GM12878 (cell line): ENCODE measurements around the gene DHRS7B. TPM values are rescaled to one million over a fixed set of nuclear protein-coding genes. Genes with fewer than 3 reads are reported as not detected.
"Not testable (repeated sequence)": the region's sequence is repeated elsewhere in the genome, so short reads cannot be mapped to it uniquely, and the experiment has no call there.

Experiments
- ATAC-seq: fragments of 200-7000 bp; cut with Tn5 transposase; 3 replicates; pipeline ENCODE4 v1.9.1; 2020; ENCODE audit warnings: mild to moderate bottlenecking, moderate library complexity
- BruUV-seq: library from RNA; stranded (reverse); fragments of 400-500 nt; replicated peaks from 2 replicates; lab custom pipeline; 2021; lab: Mats Ljungman, UMichigan
- CTCF ChIA-PET: fragments of 300-600 bp; sonication (Branson Sonifier 250); formaldehyde crosslinking; extraction: SDS; loops from one replicate; lab custom pipeline; 2021; ENCODE audit warnings: inconsistent platforms; lab: Yijun Ruan, JAX
- POLR2A ChIA-PET: fragments of 350-600 bp; formaldehyde crosslinking; extraction: SDS; loops from one replicate; lab custom pipeline; 2021; ENCODE audit warnings: inconsistent platforms; lab: Charles Lee
- RAD21 ChIA-PET: fragments of 300-600 bp; sonication (Branson Sonifier 250); formaldehyde crosslinking; loops from one replicate; lab custom pipeline; 2023; ENCODE audit warnings: antibody characterized with exemption; ENCODE audit not compliant: unreplicated experiment; lab: Charles Lee
- SMC1A ChIA-PET: fragments of 300-600 bp; sonication (Branson Sonifier 250); formaldehyde crosslinking; loops from one replicate; lab custom pipeline; 2023; ENCODE audit not compliant: unreplicated experiment, uncharacterized antibody; lab: Charles Lee
- DNase-seq: peaks from one replicate; pipeline ENCODE4 v3.0.0-alpha.2; 2011; ENCODE audit warnings: low read depth, low spot score
- FAIRE-seq: peaks from 3 replicates; lab custom pipeline; 2011; peaks lifted over from hg19 to GRCh38; lab: Jason Lieb, UNC
- H2AFZ ChIP-seq: 2 replicates; pipeline ENCODE4 v1.6.0; 2011; ENCODE audit warnings: low read depth, low read length, control low read depth; ENCODE audit not compliant: control insufficient read depth
- H3K27ac ChIP-seq: 2 replicates; pipeline ENCODE4 v1.5.1; 2011; ENCODE audit warnings: control low read depth; ENCODE audit not compliant: control insufficient read depth, insufficient read depth
- H3K27me3 ChIP-seq, 2 experiments: replicated peaks in 1 of 2; 2 replicates each; pipeline versions ENCODE4 v1.6.0 to v1.6.1; 2011; ENCODE audit warnings: low read length in 1 of 2; ENCODE audit not compliant: control insufficient read depth in 2 of 2, insufficient read depth in 2 of 2
- H3K36me3 ChIP-seq, 2 experiments: 2 replicates each; pipeline ENCODE4 v1.5.1; 2011; ENCODE audit warnings: low read length in 1 of 2; ENCODE audit not compliant: control insufficient read depth in 2 of 2, insufficient read depth in 2 of 2
- H3K4me1 ChIP-seq: 2 replicates; pipeline ENCODE4 v1.6.1; 2011; ENCODE audit warnings: mild to moderate bottlenecking, low read length, moderate library complexity, mixed read lengths; ENCODE audit not compliant: control insufficient read depth, insufficient read depth
- H3K4me2 ChIP-seq: 2 replicates; pipeline ENCODE4 v1.6.0; 2011; ENCODE audit warnings: control low read depth; ENCODE audit not compliant: control insufficient read depth, insufficient read depth
- H3K4me3 ChIP-seq: fragments of 200-600 bp; sonication (generic); 2 replicates; pipeline ENCODE4 v1.5.1; 2016
- H3K79me2 ChIP-seq: 2 replicates; pipeline ENCODE4 v1.6.0; 2011; ENCODE audit warnings: low read length; ENCODE audit not compliant: control insufficient read depth, insufficient read depth
- H3K9ac ChIP-seq: 2 replicates; pipeline ENCODE4 v1.8.0; 2011; ENCODE audit warnings: low read length, control low read depth, mixed read lengths; ENCODE audit not compliant: control insufficient read depth, insufficient read depth
- H3K9me3 ChIP-seq: replicated peaks from 3 replicates; pipeline ENCODE4 v1.5.1; 2011; ENCODE audit warnings: mild to moderate bottlenecking, low read length; ENCODE audit not compliant: control insufficient read depth, insufficient read depth
- H4K20me1 ChIP-seq: 2 replicates; pipeline ENCODE4 v1.6.0; 2011; ENCODE audit not compliant: control insufficient read depth, insufficient read depth
- BHLHE40 ChIP-seq, 2 experiments: fragments of 450-650 bp in 1 of 2; IDR thresholded peaks; 2 replicates each; pipeline ENCODE4 v1.6.1; 2011 to 2017; ENCODE audit warnings: low read depth in 2 of 2, borderline replicate concordance in 1 of 2, improper control_type of control experiment in 1 of 2, low read length in 1 of 2, mild to moderate bottlenecking in 1 of 2
- DPF2 ChIP-seq: fragments of 450-650 bp; IDR thresholded peaks from 2 replicates; pipeline ENCODE4 v1.6.1; 2017; ENCODE audit warnings: mild to moderate bottlenecking
- EED ChIP-seq: sonication (generic); IDR thresholded peaks from 2 replicates; pipeline ENCODE4 v1.6.1; 2016; ENCODE audit warnings: antibody characterized with exemption, low read depth
- NR2C1 ChIP-seq: fragments of 450-650 bp; IDR thresholded peaks from 2 replicates; pipeline ENCODE4 v1.6.1; 2017; ENCODE audit warnings: antibody characterized with exemption, mild to moderate bottlenecking, moderate library complexity
- NR2F1 ChIP-seq: fragments of 450-650 bp; conservative IDR thresholded peaks from 2 replicates; pipeline ENCODE4 v1.6.1; 2017; ENCODE audit warnings: mild to moderate bottlenecking
- SPI1 ChIP-seq: IDR thresholded peaks from 2 replicates; pipeline ENCODE4 v1.6.1; 2011; ENCODE audit warnings: low read depth, mild to moderate bottlenecking, low read length, moderate library complexity, borderline replicate concordance; ENCODE audit not compliant: insufficient read depth
- WGBS: methylation state at CpG from one replicate; pipeline ENCODE4 v1.1.6; 2016; ENCODE audit warnings: low lambda C conversion rate; ENCODE audit not compliant: insufficient replicate concordance, insufficient coverage; ENCODE audit errors: missing lambda C conversion rate; 5-methylcytosine and 5-hydroxymethylcytosine counted together
- in situ Hi-C: fragments of 300-500 bp; cut with MboI; formaldehyde crosslinking; loops from 9 replicates; pipeline ENCODE4 v1.14.3; 2018; ENCODE audit warnings: mixed read lengths
- intact Hi-C: fragments of 100-400 bp; cut with micrococcal nuclease; formaldehyde crosslinking; loops from one replicate; pipeline ENCODE4 v1.14.2; 2022; ENCODE audit not compliant: unreplicated experiment
- polyA plus RNA-seq, 11 experiments: library from polyadenylated mRNA; depleted of rRNA in 4 of 11; unstranded in 6 of 11; stranded (reverse) in 5 of 11; fragments of >200 nt; fragmentation: Nextera tagmentation in 4 of 11; fragmentation: Illumina TruSeq in 1 of 11; extraction: Ambion mirVana in 4 of 11; extraction: Trizol in 1 of 11; gene quantifications; 1 replicate in 1 of 11; 2 replicates in 10 of 11; pipeline versions ENCODE4 v1.2.1 to v1.2.3, GENCODE V29; 2011 to 2016; ENCODE audit warnings: inconsistent platforms in 2 of 11, missing spikeins in 2 of 11, low read depth in 1 of 11
- total RNA-seq, 4 experiments: library from RNA; depleted of rRNA in 3 of 4; stranded (reverse); fragments of >200 nt in 3 of 4; fragmentation: Illumina TruSeq in 1 of 4; extraction: Trizol in 1 of 4; gene quantifications; 2 replicates each; pipeline versions ENCODE4 v1.2.1 to v1.2.3, GENCODE V29; 2013 to 2021
- TF ChIP-seq, protein P1 (sequence below): fragments of 450-650 bp; IDR thresholded peaks from 2 replicates; pipeline ENCODE4 v1.6.1; 2017; ENCODE audit warnings: mild to moderate bottlenecking, moderate library complexity

Gene DHRS7B
- total and polyA plus RNA-seq, 10 of the 15 experiments (the other 5 are each of a cell fraction or from before 2014, with no cell fraction given), result 11.1 to 35.6 (median 23.0) TPM

DNA sequence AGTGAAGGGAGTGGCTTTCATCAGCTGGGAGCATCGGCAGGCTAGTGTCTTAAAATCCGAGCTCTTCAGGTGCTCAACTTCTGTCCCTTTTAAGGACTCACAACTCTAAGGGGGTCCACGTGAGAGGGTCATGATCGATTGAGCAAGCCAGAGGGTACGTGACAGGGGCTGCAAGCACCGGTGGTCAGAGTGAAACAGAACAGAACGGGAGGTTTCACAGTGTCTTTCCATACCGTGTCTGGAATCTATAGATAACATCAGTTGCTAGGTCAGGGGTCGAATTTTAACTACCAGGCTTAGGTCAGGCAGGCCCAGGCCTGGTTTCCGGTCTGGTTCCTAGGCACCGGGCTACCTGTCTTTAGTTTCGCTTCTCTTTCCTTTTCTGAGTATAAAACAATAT is 15.3 kb downstream of the DHRS7B start:
- CTCF ChIA-PET, result interaction anchor here (0.7 to 2.6 kb wide), 3 partner anchors 9 to 13 kb away, joined by 5 to 13 read pairs (median 9); partner anchors contain the start of gene DHRS7B
- H3K4me1 ChIP-seq, result peaks cover 35% of the 10 kb centered on the region
- TF ChIP-seq NR2C1 (peak; percentile 74), EED (peak; percentile 36; the same call in 1 of the 2 replicates), SPI1 (0 out of 2 replicates have a peak, but pooled peaks have one; percentile 17), NR2F1 (peak; percentile 89), DPF2 (peak; percentile 21; the same call in 1 of the 2 replicates), BHLHE40 (IDR thresholded peaks at IDR 0.05; ENCODE audit: borderline replicate concordance in 1 of 2, low read depth in 2 of 2, low read length in 1 of 2) (peak in 1 of 2 experiments; percentile 61; a peak in 2 of 4 replicates)
- TF ChIP-seq, protein P1, sequence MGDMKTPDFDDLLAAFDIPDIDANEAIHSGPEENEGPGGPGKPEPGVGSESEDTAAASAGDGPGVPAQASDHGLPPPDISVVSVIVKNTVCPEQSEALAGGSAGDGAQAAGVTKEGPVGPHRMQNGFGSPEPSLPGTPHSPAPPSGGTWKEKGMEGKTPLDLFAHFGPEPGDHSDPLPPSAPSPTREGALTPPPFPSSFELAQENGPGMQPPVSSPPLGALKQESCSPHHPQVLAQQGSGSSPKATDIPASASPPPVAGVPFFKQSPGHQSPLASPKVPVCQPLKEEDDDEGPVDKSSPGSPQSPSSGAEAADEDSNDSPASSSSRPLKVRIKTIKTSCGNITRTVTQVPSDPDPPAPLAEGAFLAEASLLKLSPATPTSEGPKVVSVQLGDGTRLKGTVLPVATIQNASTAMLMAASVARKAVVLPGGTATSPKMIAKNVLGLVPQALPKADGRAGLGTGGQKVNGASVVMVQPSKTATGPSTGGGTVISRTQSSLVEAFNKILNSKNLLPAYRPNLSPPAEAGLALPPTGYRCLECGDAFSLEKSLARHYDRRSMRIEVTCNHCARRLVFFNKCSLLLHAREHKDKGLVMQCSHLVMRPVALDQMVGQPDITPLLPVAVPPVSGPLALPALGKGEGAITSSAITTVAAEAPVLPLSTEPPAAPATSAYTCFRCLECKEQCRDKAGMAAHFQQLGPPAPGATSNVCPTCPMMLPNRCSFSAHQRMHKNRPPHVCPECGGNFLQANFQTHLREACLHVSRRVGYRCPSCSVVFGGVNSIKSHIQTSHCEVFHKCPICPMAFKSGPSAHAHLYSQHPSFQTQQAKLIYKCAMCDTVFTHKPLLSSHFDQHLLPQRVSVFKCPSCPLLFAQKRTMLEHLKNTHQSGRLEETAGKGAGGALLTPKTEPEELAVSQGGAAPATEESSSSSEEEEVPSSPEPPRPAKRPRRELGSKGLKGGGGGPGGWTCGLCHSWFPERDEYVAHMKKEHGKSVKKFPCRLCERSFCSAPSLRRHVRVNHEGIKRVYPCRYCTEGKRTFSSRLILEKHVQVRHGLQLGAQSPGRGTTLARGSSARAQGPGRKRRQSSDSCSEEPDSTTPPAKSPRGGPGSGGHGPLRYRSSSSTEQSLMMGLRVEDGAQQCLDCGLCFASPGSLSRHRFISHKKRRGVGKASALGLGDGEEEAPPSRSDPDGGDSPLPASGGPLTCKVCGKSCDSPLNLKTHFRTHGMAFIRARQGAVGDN, result peak; percentile 75
- TF ChIP-seq, all 136 proteins: peak for 7; not testable (repeated sequence) for 129
- Histone ChIP-seq H3K4me3 (peak overlapping the region; percentile 2; the same call in 1 of the 2 replicates), H2AFZ (peak overlapping the region; percentile 19), H3K9ac (peak overlapping the region; percentile 1; the same call in 1 of the 2 replicates), H3K4me2 (peak overlapping the region; percentile 78), H3K27ac (peak overlapping the region; percentile 72)
- BruUV-seq, intact Hi-C loops, H3K36me3 ChIP-seq, FAIRE-seq, H4K20me1 ChIP-seq, H3K79me2 ChIP-seq, H3K27me3 ChIP-seq, H3K9me3 ChIP-seq, DNase-seq, in situ Hi-C loops: not testable (repeated sequence)
- peak; percentile 48 for ATAC-seq
- RAD21 ChIA-PET, result interaction anchor here (2.3 to 2.5 kb wide), 2 partner anchors 11 to 14 kb away, joined by 8 to 14 read pairs; no protein-coding TSS in a partner anchor
- SMC1A ChIA-PET, result interaction anchor here (0.6 to 2.3 kb wide), 7 partner anchors 10 to 122 kb away, joined by 3 to 11 read pairs (median 3); partner anchors contain the start of gene TMEM11
- POLR2A ChIA-PET, result interaction anchor here (1.4 kb wide), 1 partner anchor 10 kb away, joined by 10 read pairs; no protein-coding TSS in a partner anchor
- 36% methylated on average over 12 of the region's 12 CpGs for WGBS
